GM03348 (cell line): ENCODE data around the gene COX10.
A peak's percentile ranks its signal among the peaks of the same experiment; 100 is the strongest.
"Not testable (repeated sequence)": the region's sequence is repeated elsewhere in the genome, so short reads cannot be mapped to it uniquely, and the experiment has no call there.

Experiments
- DNase-seq: peaks from one replicate; pipeline ENCODE4 v3.0.0; 2012; ENCODE audit warnings: low spot score

Gene COX10

DNA sequence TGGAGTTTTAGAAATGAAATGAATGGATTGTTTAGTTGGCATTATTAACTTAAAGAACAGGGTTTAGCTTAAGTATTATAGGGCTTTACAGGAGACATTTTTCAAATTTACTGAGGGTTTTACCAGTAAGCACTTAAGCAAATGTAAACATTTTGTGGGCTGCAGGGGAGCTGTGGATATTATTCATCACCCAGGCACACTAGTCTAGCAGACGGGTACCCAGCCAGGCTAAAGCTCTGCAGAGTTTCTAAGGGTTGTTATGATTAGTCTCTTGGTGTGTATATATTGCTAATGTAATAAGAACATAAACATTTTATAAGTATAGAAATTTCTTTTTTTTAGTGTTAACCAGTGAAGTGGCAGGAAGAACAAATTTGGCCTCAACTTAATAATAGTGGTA lies 110.6 kb downstream of the COX10 start:
- not testable (repeated sequence) for DNase-seq

DNA sequence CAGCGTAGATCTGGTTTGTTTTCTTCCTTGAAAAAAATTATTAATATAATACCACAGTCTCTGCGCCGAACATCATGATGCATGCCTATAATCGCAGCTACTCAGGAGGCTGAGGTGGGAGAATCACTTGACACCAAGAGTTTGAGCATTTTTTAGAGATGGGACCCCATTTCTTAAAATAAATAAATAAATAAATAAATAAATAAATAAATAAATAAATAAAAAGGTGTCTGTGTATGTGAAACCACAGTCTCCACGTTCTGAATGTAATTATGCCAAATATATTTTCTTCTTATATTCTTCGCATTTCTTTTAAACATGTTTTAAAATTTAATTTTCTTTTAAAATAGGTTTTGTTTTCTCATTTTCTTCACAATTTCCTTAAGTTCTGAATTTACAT lies 112.8 kb downstream of the COX10 start:
- not testable (repeated sequence) for DNase-seq

DNA sequence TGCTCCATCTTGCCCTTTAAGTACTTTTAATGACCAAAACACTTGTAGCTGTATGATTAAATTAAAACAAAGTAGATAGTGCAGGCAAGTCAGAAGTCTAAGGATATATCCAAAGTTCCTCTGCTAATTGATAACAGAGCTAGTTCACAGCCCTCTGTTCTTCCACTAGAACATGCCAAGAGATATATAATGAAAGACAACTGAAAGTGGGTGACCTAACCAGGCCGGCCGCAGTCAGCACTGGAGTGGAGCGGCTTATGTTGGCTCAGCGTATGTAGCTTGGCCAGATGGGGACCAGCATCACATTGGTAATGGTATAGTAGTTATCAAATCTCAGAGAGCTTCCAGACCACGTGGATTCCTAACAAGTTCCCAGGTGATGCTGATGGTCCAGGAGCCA lies 115.2 kb downstream of the COX10 start:
- DNase-seq: not testable (repeated sequence)

DNA sequence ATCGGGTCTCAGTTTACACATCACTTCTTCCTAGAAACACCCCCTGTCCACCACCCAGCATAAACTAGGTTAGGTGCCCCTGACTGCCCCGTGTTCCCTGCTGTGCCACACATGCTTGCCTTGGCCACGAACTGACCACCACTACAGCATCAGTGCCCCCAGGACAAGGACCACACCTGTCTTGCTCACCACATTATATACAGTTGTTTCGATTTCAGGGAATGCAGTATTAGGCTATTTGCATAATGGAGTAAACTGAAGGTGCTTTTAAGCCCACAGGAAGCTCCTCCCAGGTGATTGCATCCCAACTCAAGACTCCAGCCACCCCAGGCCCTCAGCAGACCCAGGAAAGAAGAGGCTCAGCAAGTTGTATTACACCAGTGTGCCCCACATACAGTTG lies 117.1 kb downstream of the COX10 start:
- not testable (repeated sequence) for DNase-seq

DNA sequence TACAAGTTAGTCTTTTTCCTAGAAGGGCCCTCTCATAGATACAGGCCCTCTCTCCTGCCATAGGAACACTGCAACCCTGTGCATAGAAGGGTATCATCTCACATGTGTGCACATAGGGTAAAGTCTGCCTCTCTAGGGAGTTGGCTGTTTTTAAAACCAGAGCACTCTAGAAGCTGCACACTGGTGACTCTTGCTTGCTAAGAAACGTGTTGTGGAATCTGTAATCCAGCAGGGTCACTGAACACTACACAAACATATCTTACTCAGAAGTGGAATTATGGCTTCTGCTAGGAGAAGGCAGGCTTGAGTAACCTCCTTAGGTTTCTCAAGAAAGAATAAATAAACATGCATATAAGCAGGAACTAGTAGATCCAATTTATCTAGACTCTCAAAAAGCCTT lies 121.5 kb downstream of the COX10 start:
- not testable (repeated sequence) for DNase-seq

DNA sequence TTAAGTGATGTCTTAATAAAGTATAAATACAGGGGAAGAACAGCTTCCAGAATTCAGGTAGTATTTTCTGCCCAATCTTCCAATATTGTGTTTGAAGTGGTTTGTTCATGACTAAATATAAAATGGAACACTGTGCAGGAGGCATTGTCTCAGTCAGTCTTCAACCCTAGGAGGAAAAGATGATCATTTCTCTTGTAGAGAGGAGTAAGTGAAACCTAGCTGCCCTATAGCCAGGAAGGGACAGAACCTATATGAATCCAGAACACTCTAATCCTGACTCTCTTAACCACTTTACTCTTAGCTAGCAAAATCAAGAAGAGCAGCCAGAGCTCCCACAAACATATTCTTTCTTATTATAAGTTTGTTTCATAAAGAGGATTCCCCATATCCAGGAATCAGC lies 122.2 kb downstream of the COX10 start:
- DNase-seq: not testable (repeated sequence)

DNA sequence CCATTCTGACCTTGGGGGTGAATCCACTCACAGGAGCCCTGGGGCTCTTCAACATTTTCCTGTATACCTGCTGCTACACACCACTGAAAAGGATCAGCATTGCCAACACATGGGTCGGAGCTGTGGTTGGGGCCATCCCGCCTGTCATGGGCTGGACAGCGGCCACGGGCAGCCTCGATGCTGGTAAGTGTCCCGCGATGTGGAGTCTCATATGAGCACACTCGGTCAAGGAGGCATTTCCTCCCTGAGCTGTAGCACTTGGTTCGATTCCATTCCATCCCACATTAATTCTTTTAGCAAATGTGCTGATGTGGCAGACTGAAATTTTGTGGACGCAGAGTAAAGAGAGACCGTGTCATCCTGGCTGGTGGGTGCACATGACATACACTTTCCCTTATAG lies 122.7 kb downstream of the COX10 start:
- DNase-seq: not testable (repeated sequence)

DNA sequence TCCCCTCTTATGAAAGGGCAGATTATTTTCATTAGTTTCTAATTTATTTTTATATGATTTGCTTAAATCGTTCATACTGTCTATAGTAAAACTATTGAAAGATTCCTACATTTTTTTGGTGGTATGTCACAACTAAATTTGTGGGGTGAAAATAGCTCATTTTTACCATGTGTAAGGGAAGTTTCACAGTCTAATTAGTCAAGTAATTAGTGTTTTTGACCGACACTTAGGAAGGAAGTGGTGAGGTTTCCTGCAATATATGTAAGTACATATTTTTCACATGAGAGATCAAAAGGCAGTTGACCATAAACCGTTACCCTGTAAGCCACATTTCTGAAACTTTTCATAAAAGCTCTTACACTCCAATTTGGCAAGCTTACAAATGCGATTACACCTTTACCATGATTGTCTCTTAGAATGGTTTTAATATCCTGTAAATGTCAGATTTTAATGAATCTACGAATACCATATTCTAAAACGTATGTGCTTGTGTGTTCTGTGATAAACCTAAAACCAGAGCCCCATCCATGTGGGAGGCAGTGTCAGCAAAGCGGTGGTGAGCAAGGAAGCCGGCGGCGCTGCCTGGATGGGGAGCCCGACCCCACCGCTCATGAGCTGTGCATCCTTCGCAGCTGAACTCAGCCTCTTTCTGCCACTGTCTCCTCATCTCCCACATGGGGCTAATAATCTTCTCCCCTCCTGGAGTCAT lies 123.5 kb downstream of the COX10 start:
- DNase-seq: not testable (repeated sequence)

DNA sequence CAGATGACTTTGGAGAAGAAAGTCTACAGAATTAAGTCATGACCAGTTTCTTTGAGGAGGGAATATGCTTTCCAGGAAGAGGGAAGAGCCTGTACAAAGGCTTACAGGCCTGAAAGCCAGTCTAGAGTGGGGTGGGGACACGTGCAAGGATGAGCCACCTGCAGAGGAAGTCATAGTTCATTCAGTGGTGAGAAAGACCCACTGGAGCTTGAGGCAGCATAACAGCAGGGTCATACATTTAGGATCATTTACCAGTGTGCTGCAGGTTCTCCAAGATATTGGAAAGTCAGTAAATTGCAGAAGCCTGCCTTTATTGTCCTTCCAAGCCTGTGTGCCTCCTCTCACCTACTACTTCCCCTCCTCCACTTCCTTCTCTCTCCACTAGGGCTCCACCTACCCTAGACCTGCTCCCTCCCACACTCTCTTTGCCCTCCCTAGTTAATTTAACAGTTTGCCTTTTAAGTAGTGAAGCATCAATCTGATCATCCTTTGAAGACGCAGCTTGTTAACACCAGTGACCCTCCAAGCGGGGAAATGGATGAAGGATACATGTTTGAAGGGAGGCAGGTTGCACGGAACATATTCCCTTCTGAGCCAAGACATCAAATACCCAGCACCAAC lies 127.2 kb downstream of the COX10 start:
- no peak for DNase-seq

DNA sequence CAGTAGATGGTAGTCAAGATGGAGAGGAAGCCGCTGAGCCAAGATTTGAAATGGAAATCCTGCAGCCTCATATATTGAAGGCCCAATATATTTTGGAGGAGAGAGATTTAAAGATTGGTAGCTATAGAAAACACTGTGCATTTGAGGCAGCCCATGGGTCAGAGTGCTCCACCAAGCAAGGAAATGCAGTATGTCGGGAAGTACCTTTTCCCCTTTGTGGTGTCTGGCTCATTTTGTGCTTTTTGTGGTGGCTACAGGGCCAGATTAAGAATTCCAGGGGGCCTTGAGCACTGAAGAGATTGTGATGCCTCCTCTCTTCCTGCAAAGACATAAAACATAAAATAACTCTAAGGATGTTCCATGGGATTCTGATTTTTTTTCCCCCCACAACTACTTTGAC lies 127.8 kb downstream of the COX10 start:
- DNase-seq: no peak

DNA sequence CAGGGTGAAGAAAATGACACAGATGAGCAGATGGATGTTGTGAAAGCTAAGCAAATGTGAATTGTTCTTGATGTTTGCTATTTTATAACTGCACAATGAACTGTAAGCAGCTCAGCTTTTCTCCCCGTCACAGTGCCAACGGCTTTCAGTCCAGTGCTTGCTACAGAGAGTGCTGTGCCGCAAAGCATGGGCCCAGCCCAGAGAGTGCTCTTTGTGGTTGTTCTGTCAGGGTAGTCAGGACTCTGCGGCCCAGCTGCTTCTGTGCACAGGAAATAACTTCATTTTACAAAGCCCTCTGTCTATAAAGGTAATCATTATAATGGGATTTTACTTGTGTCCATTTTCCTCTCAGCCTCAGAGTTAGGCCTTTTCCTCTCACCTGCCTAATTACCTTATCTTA lies 128.3 kb downstream of the COX10 start:
- DNase-seq: no peak

DNA sequence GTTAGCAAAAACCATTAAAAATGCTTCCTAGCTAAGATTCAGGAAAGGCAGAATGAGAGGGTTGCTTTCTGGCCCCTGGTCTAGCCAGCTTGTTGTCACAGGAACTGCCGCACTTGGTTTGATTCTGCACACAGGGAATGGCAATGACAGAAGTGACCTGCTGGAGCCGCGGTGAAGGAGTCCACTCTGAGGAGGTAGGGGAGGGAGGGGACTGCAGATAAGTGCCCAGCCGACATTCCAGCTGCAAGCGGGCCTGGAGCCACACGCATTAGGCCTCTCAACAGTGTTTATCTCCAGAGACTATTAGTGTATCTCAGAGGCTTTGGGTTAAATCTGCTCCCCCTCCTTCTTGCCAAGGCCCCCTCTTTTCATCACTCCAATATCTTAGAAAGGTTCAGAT lies 128.7 kb downstream of the COX10 start:
- DNase-seq: no peak

DNA sequence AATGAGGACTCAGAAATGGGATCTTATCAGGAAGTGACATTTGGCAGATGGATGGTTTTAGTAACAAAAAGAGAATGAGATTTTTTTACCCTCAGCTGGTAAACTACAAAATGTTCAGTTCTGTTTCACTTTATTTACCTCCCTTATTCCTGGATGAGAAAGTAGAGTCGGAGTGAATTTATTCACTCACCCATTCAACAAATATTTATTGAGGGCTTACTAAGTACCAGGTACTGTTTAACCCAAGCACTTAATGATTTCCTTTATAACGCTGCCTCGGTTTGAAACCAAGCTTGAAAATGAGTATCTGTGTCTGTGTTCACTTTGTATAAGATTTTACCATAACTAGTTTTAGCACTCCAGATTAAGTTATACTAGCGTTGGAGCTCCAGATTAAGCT lies 129.3 kb downstream of the COX10 start:
- no peak for DNase-seq

DNA sequence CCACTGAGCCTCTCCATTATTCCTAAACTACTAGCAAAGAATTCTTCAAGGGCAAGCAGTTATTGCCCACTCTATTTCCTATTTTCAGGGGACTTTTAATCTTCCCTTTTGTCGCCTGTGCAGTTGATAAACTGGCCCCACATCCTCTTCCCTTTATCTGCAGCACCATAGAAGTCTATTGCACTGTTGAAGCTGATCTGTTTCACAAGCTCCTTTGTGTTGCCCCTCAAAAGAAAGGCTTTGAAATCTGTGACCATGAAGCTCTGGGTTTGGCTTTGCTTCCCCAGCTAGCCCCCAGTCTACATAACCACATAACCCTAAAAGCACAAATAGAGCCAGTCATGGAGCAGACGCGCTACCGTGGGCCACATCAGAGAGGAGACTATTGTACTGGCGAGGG lies 130.3 kb downstream of the COX10 start:
- no peak for DNase-seq

DNA sequence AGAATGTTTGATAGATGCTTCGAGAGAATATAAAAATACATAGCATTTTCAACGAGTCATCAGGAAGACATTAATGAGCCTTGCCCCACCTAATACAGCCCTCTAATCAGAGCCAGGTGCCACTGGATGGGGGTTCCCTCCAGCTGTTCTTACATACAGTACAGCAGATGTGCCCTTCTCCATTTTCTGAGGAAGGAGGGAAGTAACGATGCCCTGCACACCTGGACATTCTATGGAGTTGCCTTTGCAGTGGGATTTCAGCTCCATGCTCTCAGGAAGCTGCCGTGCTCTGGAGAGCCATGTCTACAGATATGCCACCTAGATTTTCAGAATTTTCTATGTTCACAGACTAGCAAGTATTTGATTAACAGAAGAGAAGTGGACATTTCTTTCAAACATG lies 131.1 kb downstream of the COX10 start:
- no peak for DNase-seq

DNA sequence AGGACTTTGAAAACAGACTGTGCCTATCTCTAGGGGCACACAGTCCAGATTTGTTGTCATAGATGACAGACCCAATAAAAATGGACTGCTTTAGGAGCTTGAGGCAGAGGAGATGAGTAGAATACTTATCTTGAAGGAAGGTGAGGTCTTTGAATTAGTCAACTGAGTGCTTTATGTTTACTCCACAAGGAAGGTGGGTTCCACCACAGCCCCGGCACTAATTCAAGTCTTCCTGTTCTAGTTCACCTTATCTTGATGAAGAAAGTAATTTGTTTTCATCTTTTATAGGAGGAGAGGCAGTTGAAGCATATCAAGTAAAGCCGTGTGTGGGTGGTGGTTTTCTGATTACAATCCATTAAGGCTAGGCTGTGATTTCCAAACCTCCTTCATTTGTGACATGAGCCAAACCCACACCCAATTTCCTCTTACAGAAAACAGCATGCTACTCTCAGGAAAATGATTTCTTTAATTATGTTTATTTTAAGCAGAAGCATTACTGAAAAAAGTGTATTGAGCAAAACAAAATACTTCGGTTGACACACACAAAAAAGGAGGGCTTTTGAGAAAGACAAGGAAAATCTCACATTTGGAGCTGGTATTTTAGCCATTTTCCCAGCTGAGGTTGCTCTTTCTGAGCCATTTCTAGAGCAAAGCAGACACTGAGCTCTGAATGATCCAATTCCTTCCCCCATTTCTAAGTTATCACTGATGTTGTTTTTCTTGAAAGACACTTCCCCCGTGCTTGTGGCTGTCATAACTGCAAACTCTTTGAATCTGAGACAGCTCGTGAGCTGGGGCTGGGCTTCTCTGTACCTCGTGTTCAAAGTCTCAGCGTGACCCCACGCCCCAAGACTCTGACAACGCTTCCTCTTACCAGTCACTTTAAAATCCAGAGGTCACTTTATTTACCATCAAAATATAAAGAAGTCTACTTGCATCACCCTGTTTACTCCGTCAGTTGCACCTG lies 132.0 kb downstream of the COX10 start:
- peak; percentile 34 for DNase-seq

DNA sequence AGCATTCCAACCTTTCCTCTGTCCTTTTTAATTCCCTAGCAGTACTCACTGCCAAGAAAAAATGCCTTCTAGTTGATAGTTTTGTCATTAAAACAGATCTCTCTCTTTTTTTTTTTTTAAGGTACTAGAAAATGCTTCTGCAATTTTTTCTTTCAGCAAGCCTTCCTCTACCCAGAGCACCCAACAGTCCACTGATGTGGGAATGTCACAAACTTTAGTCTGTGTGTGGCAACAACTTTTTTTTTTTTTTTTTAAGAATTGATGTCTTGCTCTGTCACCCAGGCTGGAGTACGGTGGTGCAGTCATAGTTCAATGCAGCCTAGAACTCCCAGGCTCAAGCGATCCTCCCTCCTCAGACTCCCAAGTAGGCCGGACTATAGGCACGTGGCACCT lies 132.7 kb downstream of the COX10 start:
- no peak for DNase-seq

DNA sequence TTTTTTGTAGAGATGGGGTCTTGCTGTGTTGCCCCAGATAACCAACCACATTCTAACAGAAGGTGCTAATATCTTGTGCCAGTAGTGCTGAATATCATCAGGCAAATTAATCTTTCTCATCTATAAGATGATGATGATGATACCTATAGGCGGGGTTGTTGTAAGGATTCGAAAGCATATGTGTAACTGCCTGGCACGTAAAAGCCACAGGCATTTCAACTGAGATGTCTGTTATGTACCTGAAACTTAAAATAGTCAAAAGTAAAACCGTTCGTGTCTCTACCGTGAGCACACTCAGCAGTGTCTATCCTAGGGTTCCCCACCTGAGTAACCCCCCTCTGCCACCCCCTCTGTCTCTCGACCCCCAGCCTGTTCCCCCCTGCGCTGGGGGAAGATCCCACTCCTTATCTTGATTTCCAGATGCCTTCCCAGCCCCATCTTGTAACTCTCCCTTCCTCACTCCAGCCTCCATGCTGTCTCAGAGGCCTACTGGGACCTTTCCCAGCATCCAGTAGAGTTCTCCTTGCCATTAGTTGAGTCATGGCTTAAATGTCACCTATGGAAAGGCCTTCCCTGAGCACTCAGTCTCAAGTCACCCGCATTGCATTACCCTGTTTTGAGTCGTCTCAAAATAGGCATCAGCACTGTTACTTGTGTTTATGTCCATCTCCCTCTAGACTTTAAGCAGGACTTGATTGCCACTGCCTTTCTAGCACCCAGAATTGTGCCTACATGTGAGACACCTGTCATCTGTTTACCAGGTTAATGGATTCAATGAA lies 133.3 kb downstream of the COX10 start:
- no peak for DNase-seq

DNA sequence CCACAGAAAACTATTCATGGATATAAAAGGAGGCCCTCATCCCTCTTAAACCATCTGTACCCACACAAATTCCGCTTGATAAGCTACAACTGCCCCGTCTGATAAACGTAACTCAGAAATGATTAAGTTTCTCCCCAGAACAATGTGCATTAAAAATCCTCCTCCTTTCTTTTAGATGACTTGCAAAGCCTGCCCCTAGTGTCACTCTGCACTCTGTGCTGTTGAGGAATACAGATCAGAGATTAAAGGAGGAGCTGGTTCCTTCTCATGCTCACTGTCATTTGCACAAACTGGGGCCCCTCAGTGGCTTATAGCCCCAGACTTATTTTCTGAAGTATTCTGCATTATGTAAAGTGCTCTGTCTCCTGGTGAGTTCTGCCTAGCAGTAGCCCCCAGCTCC lies 134.1 kb downstream of the COX10 start:
- no peak for DNase-seq

DNA sequence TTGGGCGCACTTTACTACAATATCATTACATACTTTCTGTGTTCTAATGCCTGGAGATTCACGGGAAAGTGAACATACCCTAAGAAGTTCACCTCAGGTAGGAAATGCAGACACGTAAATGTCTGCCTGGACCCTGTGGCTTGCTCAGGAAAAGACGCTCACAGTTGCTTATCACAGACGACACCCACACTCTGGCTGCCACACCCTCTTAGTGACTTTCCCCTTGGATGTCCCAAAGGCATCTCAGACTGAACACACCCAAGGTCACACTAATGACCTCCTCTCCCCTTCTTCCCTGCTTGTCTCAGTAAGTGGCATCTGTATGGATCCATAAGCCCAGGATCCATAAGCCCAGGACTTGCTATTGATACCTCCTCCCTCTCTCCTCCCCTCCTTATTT lies 134.8 kb downstream of the COX10 start:
- DNase-seq: no peak

DNA sequence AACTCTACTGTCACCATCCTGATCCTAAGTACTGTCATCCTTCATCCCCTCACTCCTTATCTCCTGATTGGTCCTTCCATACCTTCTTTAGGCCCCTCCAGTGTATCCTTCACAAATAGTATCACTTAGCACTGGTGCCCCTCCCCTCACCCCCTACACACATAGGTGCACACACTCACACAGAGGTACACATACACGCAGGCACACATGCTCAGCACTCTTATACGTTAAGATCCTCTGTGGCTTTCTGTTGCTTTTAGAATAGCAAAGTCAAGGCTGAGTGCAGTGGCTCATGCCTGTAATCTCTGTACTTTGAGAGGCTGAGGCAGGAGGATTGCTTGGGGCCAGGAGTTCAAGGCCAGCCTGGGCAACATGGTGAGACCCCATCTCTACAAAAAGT lies 135.2 kb downstream of the COX10 start:
- no peak for DNase-seq

DNA sequence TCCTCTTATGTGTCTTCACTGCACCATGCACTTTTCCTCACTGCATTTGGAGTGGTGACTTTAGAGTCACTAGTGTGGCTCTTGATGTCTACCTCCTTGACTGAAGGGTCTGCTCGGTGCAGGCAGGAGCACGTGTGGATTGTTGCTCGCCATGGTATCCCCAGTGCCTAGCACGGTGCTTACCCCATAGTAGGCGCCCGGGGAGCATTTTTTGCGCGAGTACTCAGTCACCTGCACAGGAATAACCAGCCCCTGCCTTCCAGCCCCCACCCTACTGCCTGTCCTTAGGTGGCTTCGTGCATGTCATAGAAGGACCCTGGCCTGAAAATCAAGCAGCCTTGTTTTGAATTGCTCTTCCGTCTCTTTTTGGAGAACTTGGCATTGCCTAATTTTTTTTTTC lies 136.1 kb downstream of the COX10 start:
- no peak for DNase-seq
